Measurements from ENCODE around the gene SHLD2. TPM values are rescaled to one million over a fixed set of nuclear protein-coding genes. Genes with fewer than 3 reads are reported as not detected.
"Not testable (repeated sequence)": the region's sequence is repeated elsewhere in the genome, so short reads cannot be mapped to it uniquely, and the experiment has no call there.

Gene SHLD2
- total RNA-seq, 2 donors from 2014 or later: 35.1 to 35.8 TPM

GRCh38 chr10:87187573-87187972 is 92.6 kb downstream of the SHLD2 start:
- intact Hi-C loops (cut with DNase I); DNase-seq (ENCODE audit: low spot score): not testable (repeated sequence)

GRCh38 chr10:87191841-87192240 is 96.8 kb downstream of the SHLD2 start:
- DNase-seq (ENCODE audit: low spot score); intact Hi-C loops (cut with DNase I): not testable (repeated sequence)

GRCh38 chr10:87200924-87201323 is 105.9 kb downstream of the SHLD2 start:
- DNase-seq (ENCODE audit: low spot score): not testable (repeated sequence)

GRCh38 chr10:87204801-87205200 is 109.8 kb downstream of the SHLD2 start:
- DNase-seq (ENCODE audit: low spot score); intact Hi-C loops (cut with DNase I): not testable (repeated sequence)

More at GRCh38 chr10:87200924-87201323, 105.9 kb downstream of the SHLD2 start:
- intact Hi-C loops (cut with DNase I): not testable (repeated sequence)

GRCh38 chr10:87206922-87207321 is 111.9 kb downstream of the SHLD2 start:
- intact Hi-C loops (cut with DNase I): not testable (repeated sequence)

GRCh38 chr10:87210309-87210708 is 115.3 kb downstream of the SHLD2 start:
- DNase-seq (ENCODE audit: low spot score); intact Hi-C loops (cut with DNase I): not testable (repeated sequence)

More at GRCh38 chr10:87206922-87207321, 111.9 kb downstream of the SHLD2 start:
- DNase-seq (ENCODE audit: low spot score): not testable (repeated sequence)

GRCh38 chr10:87211848-87212247 is 116.8 kb downstream of the SHLD2 start:
- DNase-seq (ENCODE audit: low spot score); intact Hi-C loops (cut with DNase I): not testable (repeated sequence)

GRCh38 chr10:87213150-87213765 is 118.3 kb downstream of the SHLD2 start:
- intact Hi-C loops (cut with DNase I): not testable (repeated sequence)
- DNase-seq (ENCODE audit: low spot score): peak; percentile 24

GRCh38 chr10:87213806-87214205 is 118.8 kb downstream of the SHLD2 start:
- intact Hi-C loops (cut with DNase I): not testable (repeated sequence)
- peak; percentile 37 for DNase-seq (ENCODE audit: low spot score)

GRCh38 chr10:87216120-87216519 is 121.1 kb downstream of the SHLD2 start:
- intact Hi-C loops (cut with DNase I): not testable (repeated sequence)
- DNase-seq (ENCODE audit: low spot score): peak; percentile 82

GRCh38 chr10:87219370-87219769 is 124.4 kb downstream of the SHLD2 start:
- intact Hi-C loops (cut with DNase I); DNase-seq (ENCODE audit: low spot score): not testable (repeated sequence)

- DNase-seq (ENCODE audit: low spot score); intact Hi-C loops (cut with DNase I): not testable (repeated sequence)
Observed at GRCh38 chr10:87222789-87223188, 127.8 kb downstream of the SHLD2 start.

- DNase-seq (ENCODE audit: low spot score); intact Hi-C loops (cut with DNase I): not testable (repeated sequence)
Observed at GRCh38 chr10:87225148-87225547, 130.1 kb downstream of the SHLD2 start, which contains the start of gene NUTM2A. NUTM2A (plus strand) TSS chr10:87225448; CDS start chr10:87225831, 383 bp downstream.

- DNase-seq (ENCODE audit: low spot score): peak; percentile 31
- intact Hi-C loops (cut with DNase I): not testable (repeated sequence)
Observed at GRCh38 chr10:87228247-87228646, 133.2 kb downstream of the SHLD2 start.

GRCh38 chr10:87229211-87229610 is 134.2 kb downstream of the SHLD2 start:
- DNase-seq (ENCODE audit: low spot score); intact Hi-C loops (cut with DNase I): not testable (repeated sequence)

GRCh38 chr10:87234854-87235253 is 139.8 kb downstream of the SHLD2 start:
- DNase-seq (ENCODE audit: low spot score); intact Hi-C loops (cut with DNase I): not testable (repeated sequence)

GRCh38 chr10:87237244-87237643 is 142.2 kb downstream of the SHLD2 start:
- intact Hi-C loops (cut with DNase I); DNase-seq (ENCODE audit: low spot score): not testable (repeated sequence)

GRCh38 chr10:87239346-87239808 is 144.4 kb downstream of the SHLD2 start:
- intact Hi-C loops (cut with DNase I): not testable (repeated sequence)

More at GRCh38 chr10:87239346-87239808, 144.4 kb downstream of the SHLD2 start:
- not testable (repeated sequence) for DNase-seq (ENCODE audit: low spot score)
